ENCODE measurements around the gene SEMA3G.

SEMA3G gene

GRCh38 chr3:52432691-52433141 is 12.2 kb downstream of the SEMA3G start:
- Histone ChIP-seq H3K79me2 (ENCODE audit: insufficient read depth, low read length) (no peaks in the 10 kb centered on the region), H3K9me3 (ENCODE audit: insufficient read depth, low read length, severe bottlenecking) (no peaks in the 10 kb centered on the region), H3K36me3 (ENCODE audit: insufficient read depth, low read length) (no peaks in the 10 kb centered on the region), H3K4me2 (ENCODE audit: insufficient read depth, low read length) (no peak overlapping the region), H2AFZ (ENCODE audit: low read depth, low read length) (no peak overlapping the region), H3K4me1 (ENCODE audit: insufficient read depth, low read length) (no peaks in the 10 kb centered on the region), H3K9ac (ENCODE audit: low read depth, low read length) (no peak overlapping the region), H4K20me1 (ENCODE audit: insufficient read depth, low read length) (no peaks in the 10 kb centered on the region), H3K27me3 (ENCODE audit: insufficient read depth, low read length, poor library complexity) (peaks cover 3% of the 10 kb centered on the region), H3K27ac (ENCODE audit: low read length) (no peak overlapping the region), H3K4me3 (ENCODE audit: low read depth in 1 of 2, low read length in 2 of 2) (no peak overlapping the region)
- DNase-seq (no peak), ATAC-seq (ENCODE audit: insufficient read depth, low read depth) (no peak)
- no peak for TF ChIP-seq EZH2 (IDR thresholded peaks at IDR 0.05; ENCODE audit: borderline replicate concordance, low read depth, low read length, severe bottlenecking)
- TF ChIP-seq, protein P1, sequence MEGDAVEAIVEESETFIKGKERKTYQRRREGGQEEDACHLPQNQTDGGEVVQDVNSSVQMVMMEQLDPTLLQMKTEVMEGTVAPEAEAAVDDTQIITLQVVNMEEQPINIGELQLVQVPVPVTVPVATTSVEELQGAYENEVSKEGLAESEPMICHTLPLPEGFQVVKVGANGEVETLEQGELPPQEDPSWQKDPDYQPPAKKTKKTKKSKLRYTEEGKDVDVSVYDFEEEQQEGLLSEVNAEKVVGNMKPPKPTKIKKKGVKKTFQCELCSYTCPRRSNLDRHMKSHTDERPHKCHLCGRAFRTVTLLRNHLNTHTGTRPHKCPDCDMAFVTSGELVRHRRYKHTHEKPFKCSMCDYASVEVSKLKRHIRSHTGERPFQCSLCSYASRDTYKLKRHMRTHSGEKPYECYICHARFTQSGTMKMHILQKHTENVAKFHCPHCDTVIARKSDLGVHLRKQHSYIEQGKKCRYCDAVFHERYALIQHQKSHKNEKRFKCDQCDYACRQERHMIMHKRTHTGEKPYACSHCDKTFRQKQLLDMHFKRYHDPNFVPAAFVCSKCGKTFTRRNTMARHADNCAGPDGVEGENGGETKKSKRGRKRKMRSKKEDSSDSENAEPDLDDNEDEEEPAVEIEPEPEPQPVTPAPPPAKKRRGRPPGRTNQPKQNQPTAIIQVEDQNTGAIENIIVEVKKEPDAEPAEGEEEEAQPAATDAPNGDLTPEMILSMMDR (IDR thresholded peaks at IDR 0.05; ENCODE audit: borderline replicate concordance, extremely low read depth, low read length, poor library complexity, severe bottlenecking), result no peak

DNA sequence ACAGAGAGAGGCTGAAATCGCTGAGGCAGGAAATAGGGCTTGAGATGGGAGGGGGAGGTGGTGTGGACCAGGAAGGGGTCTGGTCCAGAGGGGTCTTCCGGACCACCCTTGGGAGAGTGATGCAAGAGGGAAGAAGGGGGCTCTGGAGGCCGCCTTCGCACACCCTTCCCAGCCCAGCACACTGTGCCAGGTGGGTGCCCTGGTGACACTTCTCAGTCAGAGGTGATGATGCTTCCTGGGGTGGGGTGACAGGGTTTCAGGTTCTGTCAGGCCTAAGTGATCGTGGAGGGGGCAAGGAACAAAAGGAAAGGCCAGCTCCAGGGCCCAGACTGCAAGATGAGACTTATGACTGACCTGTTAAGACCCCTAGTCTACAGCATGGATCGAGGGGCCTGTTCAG is 12.7 kb downstream of the SEMA3G start:
- no peak overlapping the region for H3K4me3 ChIP-seq (ENCODE audit: low read depth in 1 of 2, low read length in 2 of 2)
- H3K79me2 ChIP-seq (ENCODE audit: insufficient read depth, low read length), result no peaks in the 10 kb centered on the region
- TF ChIP-seq EZH2 (IDR thresholded peaks at IDR 0.05; ENCODE audit: borderline replicate concordance, low read depth, low read length, severe bottlenecking), result no peak
- TF ChIP-seq, protein P1 (IDR thresholded peaks at IDR 0.05; ENCODE audit: borderline replicate concordance, extremely low read depth, low read length, poor library complexity, severe bottlenecking), result no peak
- no peak overlapping the region for H2AFZ ChIP-seq (ENCODE audit: low read depth, low read length)
- peaks cover 3% of the 10 kb centered on the region for H3K27me3 ChIP-seq (ENCODE audit: insufficient read depth, low read length, poor library complexity)
- no peak for DNase-seq
- H3K9ac ChIP-seq (ENCODE audit: low read depth, low read length), result no peak overlapping the region
- H3K4me2 ChIP-seq (ENCODE audit: insufficient read depth, low read length), result no peak overlapping the region
- no peaks in the 10 kb centered on the region for H4K20me1 ChIP-seq (ENCODE audit: insufficient read depth, low read length)
- no peak for ATAC-seq (ENCODE audit: insufficient read depth, low read depth)
- H3K9me3 ChIP-seq (ENCODE audit: insufficient read depth, low read length, severe bottlenecking), result no peaks in the 10 kb centered on the region
- H3K4me1 ChIP-seq (ENCODE audit: insufficient read depth, low read length), result no peaks in the 10 kb centered on the region
- H3K27ac ChIP-seq (ENCODE audit: low read length), result no peak overlapping the region
- H3K36me3 ChIP-seq (ENCODE audit: insufficient read depth, low read length), result no peaks in the 10 kb centered on the region

- no peak for ATAC-seq (ENCODE audit: insufficient read depth, low read depth)
- no peak overlapping the region for H3K4me2 ChIP-seq (ENCODE audit: insufficient read depth, low read length)
Observed at GRCh38 chr3:52431459-52432223, 13.3 kb downstream of the SEMA3G start.

More at GRCh38 chr3:52431459-52432223, 13.3 kb downstream of the SEMA3G start:
- Histone ChIP-seq H3K79me2 (ENCODE audit: insufficient read depth, low read length) (no peaks in the 10 kb centered on the region), H2AFZ (ENCODE audit: low read depth, low read length) (no peak overlapping the region), H3K9me3 (ENCODE audit: insufficient read depth, low read length, severe bottlenecking) (no peaks in the 10 kb centered on the region), H3K36me3 (ENCODE audit: insufficient read depth, low read length) (no peaks in the 10 kb centered on the region), H3K4me3 (ENCODE audit: low read depth in 1 of 2, low read length in 2 of 2) (no peak overlapping the region), H3K27me3 (ENCODE audit: insufficient read depth, low read length, poor library complexity) (peaks cover 3% of the 10 kb centered on the region), H3K9ac (ENCODE audit: low read depth, low read length) (no peak overlapping the region), H3K27ac (ENCODE audit: low read length) (no peak overlapping the region), H3K4me1 (ENCODE audit: insufficient read depth, low read length) (no peaks in the 10 kb centered on the region), H4K20me1 (ENCODE audit: insufficient read depth, low read length) (no peaks in the 10 kb centered on the region)
- DNase-seq, result no peak
- TF ChIP-seq EZH2 (IDR thresholded peaks at IDR 0.05; ENCODE audit: borderline replicate concordance, low read depth, low read length, severe bottlenecking), result no peak
- TF ChIP-seq, protein P1 (IDR thresholded peaks at IDR 0.05; ENCODE audit: borderline replicate concordance, extremely low read depth, low read length, poor library complexity, severe bottlenecking), result no peak
